GM12872 (cell line): Measurements from ENCODE around the gene MR1.

Experiments
- CTCF ChIP-seq: IDR thresholded peaks from 3 replicates; pipeline ENCODE4 v1.5.1; 2011; ENCODE audit warnings: low read depth, mild to moderate bottlenecking, low read length, moderate library complexity; ENCODE audit not compliant: insufficient read depth

MR1 gene

GRCh38 chr1:181108304-181108867, 74.6 kb downstream of the MR1 start:
- no peak for TF ChIP-seq CTCF

GRCh38 chr1:181110013-181110412, 76.2 kb downstream of the MR1 start:
- TF ChIP-seq CTCF, result no peak
